ENCODE data around the gene ABCA10.
"Not testable (repeated sequence)": the region's sequence is repeated elsewhere in the genome, so short reads cannot be mapped to it uniquely, and the experiment has no call there.

The ABCA10 gene, protein sequence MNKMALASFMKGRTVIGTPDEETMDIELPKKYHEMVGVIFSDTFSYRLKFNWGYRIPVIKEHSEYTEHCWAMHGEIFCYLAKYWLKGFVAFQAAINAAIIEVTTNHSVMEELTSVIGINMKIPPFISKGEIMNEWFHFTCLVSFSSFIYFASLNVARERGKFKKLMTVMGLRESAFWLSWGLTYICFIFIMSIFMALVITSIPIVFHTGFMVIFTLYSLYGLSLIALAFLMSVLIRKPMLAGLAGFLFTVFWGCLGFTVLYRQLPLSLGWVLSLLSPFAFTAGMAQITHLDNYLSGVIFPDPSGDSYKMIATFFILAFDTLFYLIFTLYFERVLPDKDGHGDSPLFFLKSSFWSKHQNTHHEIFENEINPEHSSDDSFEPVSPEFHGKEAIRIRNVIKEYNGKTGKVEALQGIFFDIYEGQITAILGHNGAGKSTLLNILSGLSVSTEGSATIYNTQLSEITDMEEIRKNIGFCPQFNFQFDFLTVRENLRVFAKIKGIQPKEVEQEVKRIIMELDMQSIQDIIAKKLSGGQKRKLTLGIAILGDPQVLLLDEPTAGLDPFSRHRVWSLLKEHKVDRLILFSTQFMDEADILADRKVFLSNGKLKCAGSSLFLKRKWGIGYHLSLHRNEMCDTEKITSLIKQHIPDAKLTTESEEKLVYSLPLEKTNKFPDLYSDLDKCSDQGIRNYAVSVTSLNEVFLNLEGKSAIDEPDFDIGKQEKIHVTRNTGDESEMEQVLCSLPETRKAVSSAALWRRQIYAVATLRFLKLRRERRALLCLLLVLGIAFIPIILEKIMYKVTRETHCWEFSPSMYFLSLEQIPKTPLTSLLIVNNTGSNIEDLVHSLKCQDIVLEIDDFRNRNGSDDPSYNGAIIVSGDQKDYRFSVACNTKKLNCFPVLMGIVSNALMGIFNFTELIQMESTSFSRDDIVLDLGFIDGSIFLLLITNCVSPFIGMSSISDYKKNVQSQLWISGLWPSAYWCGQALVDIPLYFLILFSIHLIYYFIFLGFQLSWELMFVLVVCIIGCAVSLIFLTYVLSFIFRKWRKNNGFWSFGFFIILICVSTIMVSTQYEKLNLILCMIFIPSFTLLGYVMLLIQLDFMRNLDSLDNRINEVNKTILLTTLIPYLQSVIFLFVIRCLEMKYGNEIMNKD (N-terminal part only)

DNA sequence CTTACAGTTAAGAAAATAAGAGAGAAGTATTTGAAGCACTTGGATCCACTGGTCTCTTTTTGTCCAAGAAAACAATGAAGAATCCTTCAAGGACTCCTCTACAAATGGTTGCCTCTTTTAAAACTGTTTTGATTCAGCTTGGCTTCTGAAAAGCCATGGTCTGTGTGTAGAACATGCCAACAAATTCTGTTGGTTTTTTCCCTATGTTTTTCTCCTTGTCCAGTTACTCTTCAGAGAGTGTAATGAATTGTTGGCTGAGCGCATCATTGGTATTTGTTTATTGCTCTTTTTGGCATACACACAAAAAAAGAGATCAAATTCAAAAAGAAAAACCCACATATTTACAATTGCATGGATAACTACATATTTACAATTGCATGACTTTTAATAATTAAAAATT lies at the start of gene ABCA10:
Gene ABCA10 (minus strand): TSS at position 249 of the 400 bp plus-strand sequence. CDS start 3,466 bp downstream, outside the sequence.
- Histone ChIP-seq H3K4me1 (ENCODE audit: control insufficient read depth, insufficient read depth, low read length) (no peaks in the 10 kb centered on the region), H3K36me3 (ENCODE audit: control insufficient read depth in 2 of 2, insufficient read depth in 1 of 2, low read length in 2 of 2) (no peaks in the 10 kb centered on the region), H3K4me3 (ENCODE audit: low read depth, low read length) (no peak within 1 kb of the TSS), H3K9me3 (ENCODE audit: control insufficient read depth, insufficient read depth, low read depth, low read length) (no peaks in the 10 kb centered on the region), H3K27ac (ENCODE audit: extremely low read depth, low read depth, low read length) (no peak within 1 kb of the TSS)
- POLR2A ChIA-PET: no interaction called here
- TF ChIP-seq ZNF169 (tag by site-specific recombination; IDR thresholded peaks at IDR 0.05): no peak
- TF ChIP-seq ZNF707 (tag by site-specific recombination; IDR thresholded peaks at IDR 0.05): no peak
- TF ChIP-seq ZNF335 (tag by site-specific recombination; conservative IDR thresholded peaks at IDR 0.05): no peak
- CTCF ChIA-PET: interaction anchor here (1.1 kb wide), 1 partner anchor 9 kb away, joined by 3 read pairs; no protein-coding TSS in a partner anchor

GRCh38 chr17:69276279-69276678 lies 47.7 kb upstream of the ABCA10 start:
- H3K9me3 ChIP-seq (ENCODE audit: control insufficient read depth, insufficient read depth, low read depth, low read length); H3K4me3 ChIP-seq (ENCODE audit: low read depth, low read length); CTCF ChIA-PET; POLR2A ChIA-PET; H3K27ac ChIP-seq (ENCODE audit: extremely low read depth, low read depth, low read length); H3K4me1 ChIP-seq (ENCODE audit: control insufficient read depth, insufficient read depth, low read length); H3K36me3 ChIP-seq (ENCODE audit: control insufficient read depth in 2 of 2, insufficient read depth in 1 of 2, low read length in 2 of 2): not testable (repeated sequence)
- TF ChIP-seq ZNF146 (tag by site-specific recombination; IDR thresholded peaks at IDR 0.05) (peak; percentile 83), ZNF580 (tag by site-specific recombination; IDR thresholded peaks at IDR 0.05) (0 out of 2 replicates have a peak, but pooled peaks have one; percentile 46)

- Histone ChIP-seq H3K4me1 (ENCODE audit: control insufficient read depth, insufficient read depth, low read length) (no peaks in the 10 kb centered on the region), H3K27ac (ENCODE audit: extremely low read depth, low read depth, low read length) (no peak overlapping the region), H3K4me3 (ENCODE audit: low read depth, low read length) (no peak overlapping the region), H3K9me3 (ENCODE audit: control insufficient read depth, insufficient read depth, low read depth, low read length) (no peaks in the 10 kb centered on the region), H3K36me3 (ENCODE audit: control insufficient read depth in 2 of 2, insufficient read depth in 1 of 2, low read length in 2 of 2) (peaks cover 0 to 2% of the 10 kb centered on the region in 2 experiments)
- ChIA-PET POLR2A (no interaction called here), CTCF (no interaction called here)
- TF ChIP-seq GLIS2 (tag by site-specific recombination; IDR thresholded peaks at IDR 0.05) (no peak), ZNF629 (tag by site-specific recombination; IDR thresholded peaks at IDR 0.05) (no peak), ZNF19 (tag by site-specific recombination; IDR thresholded peaks at IDR 0.05; ENCODE audit: low read depth) (no peak), ZNF311 (tag by site-specific recombination; IDR thresholded peaks at IDR 0.05; ENCODE audit: borderline replicate concordance) (no peak), ZNF37A (tag by site-specific recombination; IDR thresholded peaks at IDR 0.05) (no peak), ELK4 (IDR thresholded peaks at IDR 0.05; ENCODE audit: borderline replicate concordance, low read depth, low read length) (no peak), KLF1 (tag by site-specific recombination; IDR thresholded peaks at IDR 0.05) (no peak), ZNF350 (tag by site-specific recombination; IDR thresholded peaks at IDR 0.05) (no peak), SP3 (tag by site-specific recombination; IDR thresholded peaks at IDR 0.05) (no peak), ZXDB (tag by site-specific recombination; IDR thresholded peaks at IDR 0.05) (no peak)
Measured at GRCh38 chr17:69275751-69276150, 47.1 kb upstream of the ABCA10 start.
